ENCODE measurements around the gene VCX3B. TPM values are rescaled to one million over a fixed set of nuclear protein-coding genes. Genes with fewer than 3 reads are reported as not detected.

VCX3B gene
- not detected for total RNA-seq

GRCh38 chrX:8464530-8464929, at the start of gene VCX3B:
Gene VCX3B (plus strand): TSS chrX:8464830. CDS start chrX:8465451, 621 bp downstream.

Data from camera-type eye (tissue), 1 donor.